Bronchial epithelial cell (primary cell): Measurements from ENCODE around the gene PROSER2. TPM values are rescaled to one million over a fixed set of nuclear protein-coding genes. Genes with fewer than 3 reads are reported as not detected.

ENCODE experiments used
- DNase-seq: peaks from one replicate; pipeline ENCODE4 v3.0.0-alpha.2; 2010; ENCODE audit warnings: low read depth
- FAIRE-seq: peaks from 2 replicates; lab custom pipeline; 2011; peaks lifted over from hg19 to GRCh38; lab: Jason Lieb, UNC
- H3K27me3 ChIP-seq: 2 replicates; pipeline ENCODE4 v1.5.1; 2011; ENCODE audit warnings: low read length; ENCODE audit not compliant: control insufficient read depth, insufficient read depth
- H3K36me3 ChIP-seq: 2 replicates; pipeline ENCODE4 v1.5.1; 2011; ENCODE audit warnings: low read length; ENCODE audit not compliant: control insufficient read depth, insufficient read depth
- H3K4me3 ChIP-seq: 2 replicates; pipeline ENCODE4 v1.5.1; 2011; ENCODE audit warnings: mild to moderate bottlenecking, low read depth, low read length, control low read depth
- total RNA-seq: library from RNA; depleted of rRNA; stranded (reverse); fragments of >200 nt; gene quantifications from 2 replicates; pipeline ENCODE4 v1.2.1, GENCODE V29; 2014
- TF ChIP-seq, protein P1 (sequence below): IDR thresholded peaks from 2 replicates; pipeline ENCODE4 v1.5.1; 2011; ENCODE audit warnings: mild to moderate bottlenecking, moderate library complexity, low read length, control low read depth, inconsistent platforms; ENCODE audit not compliant: insufficient read depth, severe bottlenecking

The PROSER2 gene
- total RNA-seq, 1 donor from 2014 or later: 20.8 TPM

DNA sequence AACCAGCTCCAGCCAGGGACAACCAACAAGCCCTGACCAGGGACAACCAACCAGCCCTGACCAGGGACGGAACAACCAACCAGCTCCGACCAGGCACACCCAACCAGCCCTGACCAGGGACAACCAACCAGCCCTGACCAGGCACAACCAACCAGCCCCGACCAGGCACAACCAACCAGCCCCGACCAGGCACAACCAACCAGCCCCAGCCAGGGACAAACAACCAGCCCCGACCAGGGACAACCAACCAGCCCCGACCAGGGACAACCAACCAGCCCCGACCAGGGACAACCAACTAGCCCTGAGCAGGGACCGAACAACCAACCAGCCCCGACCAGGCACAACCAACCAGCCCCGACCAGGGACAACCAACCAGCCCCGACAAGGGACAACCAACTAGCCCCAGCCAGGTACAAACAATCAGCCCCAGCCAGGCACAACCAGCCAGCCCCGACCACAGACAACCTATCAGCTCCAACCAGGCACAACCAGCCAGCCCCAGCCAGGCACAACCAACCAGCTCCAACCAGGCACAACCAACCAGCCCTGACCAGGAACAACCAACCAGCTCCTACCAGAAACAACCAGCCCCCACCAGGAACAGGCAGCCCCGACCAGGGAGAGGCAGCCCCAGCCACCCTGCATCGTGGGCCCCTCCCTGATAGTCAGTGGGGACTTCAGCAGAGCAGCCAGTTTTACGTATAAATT lies 56.4 kb downstream of the PROSER2 start:
- TF ChIP-seq, protein P1, sequence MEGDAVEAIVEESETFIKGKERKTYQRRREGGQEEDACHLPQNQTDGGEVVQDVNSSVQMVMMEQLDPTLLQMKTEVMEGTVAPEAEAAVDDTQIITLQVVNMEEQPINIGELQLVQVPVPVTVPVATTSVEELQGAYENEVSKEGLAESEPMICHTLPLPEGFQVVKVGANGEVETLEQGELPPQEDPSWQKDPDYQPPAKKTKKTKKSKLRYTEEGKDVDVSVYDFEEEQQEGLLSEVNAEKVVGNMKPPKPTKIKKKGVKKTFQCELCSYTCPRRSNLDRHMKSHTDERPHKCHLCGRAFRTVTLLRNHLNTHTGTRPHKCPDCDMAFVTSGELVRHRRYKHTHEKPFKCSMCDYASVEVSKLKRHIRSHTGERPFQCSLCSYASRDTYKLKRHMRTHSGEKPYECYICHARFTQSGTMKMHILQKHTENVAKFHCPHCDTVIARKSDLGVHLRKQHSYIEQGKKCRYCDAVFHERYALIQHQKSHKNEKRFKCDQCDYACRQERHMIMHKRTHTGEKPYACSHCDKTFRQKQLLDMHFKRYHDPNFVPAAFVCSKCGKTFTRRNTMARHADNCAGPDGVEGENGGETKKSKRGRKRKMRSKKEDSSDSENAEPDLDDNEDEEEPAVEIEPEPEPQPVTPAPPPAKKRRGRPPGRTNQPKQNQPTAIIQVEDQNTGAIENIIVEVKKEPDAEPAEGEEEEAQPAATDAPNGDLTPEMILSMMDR: no peak
- H3K4me3 ChIP-seq: no peak overlapping the region
- H3K27me3 ChIP-seq: no peaks in the 10 kb centered on the region
- H3K36me3 ChIP-seq: no peaks in the 10 kb centered on the region
- DNase-seq (no peak), FAIRE-seq (no peak)

DNA sequence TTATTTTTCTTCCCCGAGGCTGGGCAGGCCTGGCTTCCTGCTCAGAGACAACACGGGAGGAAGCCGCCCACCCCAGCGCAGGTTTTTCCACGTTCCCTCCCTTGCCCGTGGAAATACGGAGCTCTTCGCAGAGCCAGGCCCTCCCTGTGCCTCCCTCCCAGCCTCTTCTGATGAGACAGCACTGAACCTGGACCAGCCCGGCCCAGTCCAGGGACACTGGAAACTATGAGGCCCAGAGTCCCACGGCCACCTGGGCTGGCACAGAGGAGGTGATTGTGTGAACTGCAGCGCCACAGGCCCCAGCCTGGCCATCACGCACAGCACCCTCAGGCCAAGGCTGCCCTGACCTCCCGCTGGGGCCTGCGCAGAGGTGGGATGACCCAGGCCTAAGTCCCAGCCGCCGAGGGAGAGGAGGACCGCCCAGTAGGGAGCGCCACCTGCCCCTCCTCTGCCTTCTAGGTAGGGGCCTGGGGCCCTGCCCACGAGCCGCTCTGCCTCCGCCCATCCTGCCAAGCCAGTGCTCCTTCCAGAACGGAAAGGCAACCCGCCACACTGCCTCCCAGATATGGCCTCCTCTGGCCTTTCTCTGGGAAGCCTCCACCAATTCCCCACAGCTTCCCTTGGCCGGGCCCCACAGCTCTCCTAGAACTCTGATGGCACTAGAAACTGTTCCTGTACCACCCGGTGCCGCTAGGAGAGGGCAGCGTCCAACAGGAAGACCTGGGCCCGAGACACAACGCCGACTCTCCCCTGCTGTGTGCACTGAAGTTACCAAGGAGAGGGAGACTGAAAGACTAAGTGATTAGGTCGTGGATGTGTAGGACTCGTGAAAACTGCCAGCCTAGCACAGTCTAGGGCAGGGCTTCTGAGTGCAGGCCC lies 57.2 kb downstream of the PROSER2 start:
- TF ChIP-seq, protein P1: no peak
- Histone ChIP-seq H3K4me3 (no peak overlapping the region), H3K27me3 (no peaks in the 10 kb centered on the region), H3K36me3 (no peaks in the 10 kb centered on the region)
- DNase-seq: peak; percentile 47
- FAIRE-seq: no peak

DNA sequence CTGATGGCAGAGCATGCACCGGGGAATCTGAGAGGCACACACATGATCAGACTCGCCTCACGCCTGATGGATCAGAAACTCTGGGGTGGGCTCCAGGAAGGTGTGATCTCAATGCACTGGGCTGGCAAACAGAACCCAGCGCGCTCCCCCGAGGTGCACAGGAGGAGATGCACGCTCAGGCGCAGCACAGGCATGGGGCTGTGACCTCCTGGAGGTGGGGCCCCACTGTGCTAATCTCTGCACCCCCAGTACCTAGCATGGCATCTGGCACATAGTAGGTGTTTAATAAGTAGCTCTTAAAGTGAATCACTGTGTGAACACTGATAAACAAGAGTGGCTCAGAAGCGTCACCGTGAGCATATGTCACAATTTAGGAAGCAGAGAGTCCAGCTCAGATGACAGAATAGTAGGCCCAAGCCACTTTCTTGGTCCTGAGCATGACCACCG lies 57.9 kb downstream of the PROSER2 start:
- H3K27me3 ChIP-seq: no peaks in the 10 kb centered on the region

DNA sequence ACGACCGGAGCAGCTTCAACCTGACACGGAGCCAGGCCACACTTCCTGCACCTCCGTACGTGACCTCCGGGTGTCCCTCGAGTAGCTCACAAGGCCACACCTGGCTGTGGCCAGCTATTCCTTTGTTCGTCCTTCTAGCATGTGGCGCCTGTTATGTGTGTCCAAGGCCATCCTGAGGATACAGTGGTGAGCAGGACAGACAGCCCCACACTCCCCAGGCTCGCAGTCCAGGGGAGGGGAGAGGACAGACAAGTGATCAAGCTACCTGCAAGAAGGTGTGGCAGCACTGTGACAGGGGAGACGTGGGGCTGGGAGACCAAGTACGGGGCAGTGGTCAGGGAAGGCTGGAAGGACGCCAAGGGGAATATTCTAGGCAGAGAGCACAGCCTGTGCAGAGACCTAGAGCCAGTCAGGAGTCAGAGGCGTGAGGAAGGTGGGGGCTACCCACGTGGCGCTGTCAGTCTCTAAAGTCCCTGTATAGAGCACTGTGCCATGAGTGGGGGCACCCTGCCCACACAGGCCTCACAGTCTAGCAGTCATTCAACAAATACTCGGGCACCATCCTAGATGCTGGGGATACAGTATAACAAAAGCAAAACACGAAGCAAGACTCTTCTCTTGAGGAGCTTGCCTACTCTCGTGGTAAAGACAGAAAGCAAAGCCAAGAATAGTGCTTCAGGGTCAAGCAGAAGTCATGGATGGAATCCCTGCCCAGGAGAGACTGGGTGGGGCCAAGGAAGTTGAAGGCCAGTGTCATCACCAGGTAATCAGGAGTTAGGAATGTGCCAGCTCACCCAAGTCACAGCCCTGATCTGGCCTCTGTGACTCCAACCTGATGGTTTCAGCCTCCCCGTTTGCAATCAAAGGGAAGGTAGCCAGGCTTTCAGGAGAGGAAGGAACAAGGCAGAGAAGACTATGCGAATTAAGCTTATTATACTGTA lies 58.6 kb downstream of the PROSER2 start:
- FAIRE-seq: peak; percentile 99
- H3K36me3 ChIP-seq: no peaks in the 10 kb centered on the region
- no peak overlapping the region for H3K4me3 ChIP-seq
- TF ChIP-seq, protein P1: no peak
- H3K27me3 ChIP-seq: no peaks in the 10 kb centered on the region
- peak; percentile 96 for DNase-seq

More for the DNA sequence above, 57.9 kb downstream of the PROSER2 start:
- no peaks in the 10 kb centered on the region for H3K36me3 ChIP-seq
- no peak overlapping the region for H3K4me3 ChIP-seq
- DNase-seq: no peak
- FAIRE-seq: no peak
- TF ChIP-seq, protein P1: no peak

DNA sequence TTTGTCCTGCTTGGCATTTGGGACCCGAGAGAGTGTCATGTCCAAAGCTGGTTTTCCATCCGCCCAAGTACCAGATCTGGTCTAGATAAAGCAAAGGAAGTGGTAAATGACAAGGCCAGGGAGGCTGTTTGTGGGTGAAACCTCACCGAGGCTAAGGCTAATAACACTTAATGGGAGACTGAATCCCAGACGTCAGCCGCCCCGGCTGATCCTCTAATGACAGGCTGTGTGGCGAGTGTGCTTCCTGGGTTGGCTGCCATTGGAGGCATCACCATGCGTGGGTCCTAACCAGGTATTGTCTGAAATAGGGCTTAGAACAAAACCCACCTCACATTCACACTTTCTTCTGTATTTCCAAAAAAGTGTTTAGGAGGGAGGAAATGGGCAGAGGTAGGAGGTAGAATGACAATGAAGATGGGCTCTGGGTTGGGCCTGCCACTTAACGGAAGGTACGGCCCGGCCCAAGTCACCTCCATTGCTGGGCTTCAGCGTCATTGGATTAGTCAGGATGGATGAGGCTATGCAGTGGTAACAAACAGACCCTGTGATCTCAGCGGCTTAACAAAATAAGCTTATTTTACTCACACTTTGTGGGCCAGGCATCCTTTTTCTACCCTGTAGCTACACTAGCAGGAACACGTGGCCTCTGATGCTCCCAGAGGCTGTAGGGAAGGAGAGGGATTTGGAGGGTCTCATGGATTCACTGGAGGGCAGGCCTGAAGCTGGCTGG lies 59.7 kb downstream of the PROSER2 start:
- FAIRE-seq (no peak), DNase-seq (no peak)
- TF ChIP-seq, protein P1: no peak
- Histone ChIP-seq H3K36me3 (no peaks in the 10 kb centered on the region), H3K27me3 (no peaks in the 10 kb centered on the region), H3K4me3 (no peak overlapping the region)
